ES-I3 (cell line): ENCODE results near the gene SMARCA2.

ENCODE experiments used
- H3K36me3 ChIP-seq: 2 replicates; pipeline ENCODE4 v1.6.1; 2013; ENCODE audit warnings: mild to moderate bottlenecking, low read length, control low read depth, moderate library complexity; ENCODE audit not compliant: insufficient read depth
- H3K4me1 ChIP-seq: 2 replicates; pipeline ENCODE4 v1.6.1; 2013; ENCODE audit warnings: mild to moderate bottlenecking, control low read depth, low read length; ENCODE audit not compliant: insufficient read depth
- H3K9ac ChIP-seq: 2 replicates; pipeline ENCODE4 v1.6.1; 2013; ENCODE audit warnings: low read depth, mild to moderate bottlenecking, low read length, moderate library complexity
- H3K9me3 ChIP-seq: 2 replicates; pipeline ENCODE4 v1.6.1; 2013; ENCODE audit warnings: mild to moderate bottlenecking, low read length, moderate library complexity; ENCODE audit not compliant: control insufficient read depth, insufficient read depth

Gene SMARCA2

DNA sequence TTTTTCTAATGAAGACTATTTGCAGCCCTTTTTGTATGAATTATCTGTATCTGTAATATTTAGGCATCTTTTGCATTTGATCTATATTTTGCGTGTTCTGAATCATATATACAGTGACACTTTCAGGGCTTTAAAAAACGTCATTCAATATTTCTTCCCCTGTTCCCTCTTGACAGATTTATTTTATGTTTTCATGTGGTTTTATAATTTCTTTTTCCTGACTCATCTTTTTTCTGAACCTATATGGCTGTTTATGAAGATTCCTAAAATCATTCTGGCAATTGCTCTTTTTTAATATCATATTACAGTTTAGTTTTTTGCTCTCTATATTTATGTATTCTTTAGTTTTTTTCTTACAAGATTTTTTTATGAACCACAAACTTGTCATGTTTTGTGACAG is 67.6 kb downstream of the SMARCA2 start:
- Histone ChIP-seq H3K9ac (no peak overlapping the region), H3K36me3 (no peaks in the 10 kb centered on the region), H3K9me3 (no peaks in the 10 kb centered on the region), H3K4me1 (no peaks in the 10 kb centered on the region)

DNA sequence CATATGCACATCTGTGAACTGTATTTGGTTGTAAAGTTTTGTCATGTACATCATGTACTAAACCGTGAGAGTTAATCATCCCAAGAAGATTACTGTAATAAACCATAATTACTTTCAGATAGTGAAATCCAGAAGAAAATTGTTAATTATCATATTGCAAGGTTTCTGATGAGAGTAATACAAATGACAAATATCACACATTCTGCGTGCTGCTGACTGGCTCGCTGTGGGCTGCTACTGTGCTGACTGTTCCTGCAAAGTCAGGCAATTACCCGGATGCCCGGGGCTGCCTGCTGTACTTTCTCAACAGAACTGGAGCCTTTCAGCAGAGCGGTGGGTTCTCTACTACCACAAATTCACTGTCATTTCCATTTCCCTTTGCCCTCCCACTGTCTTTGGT is 68.3 kb downstream of the SMARCA2 start:
- Histone ChIP-seq H3K9me3 (no peaks in the 10 kb centered on the region), H3K9ac (no peak overlapping the region), H3K36me3 (no peaks in the 10 kb centered on the region), H3K4me1 (no peaks in the 10 kb centered on the region)

DNA sequence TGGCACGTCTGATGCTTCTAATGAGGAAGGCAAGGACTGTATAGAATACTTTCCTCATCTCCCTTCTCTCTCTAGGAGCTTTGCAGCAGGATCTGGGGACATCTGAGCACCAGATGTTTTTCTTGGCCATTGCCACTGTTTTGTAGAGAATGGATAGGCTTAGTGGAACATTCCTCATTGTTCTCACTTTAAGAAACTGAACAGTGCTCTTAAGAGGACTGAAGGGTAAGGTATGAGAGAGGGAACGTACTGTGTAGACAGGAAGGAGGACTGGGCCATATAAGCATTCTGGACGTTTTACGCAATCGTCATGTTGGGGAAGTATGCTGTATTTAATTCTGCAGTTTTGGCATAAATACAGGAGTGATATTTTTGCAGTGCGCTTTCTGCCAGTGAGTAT is 70.6 kb downstream of the SMARCA2 start:
- Histone ChIP-seq H3K9me3 (no peaks in the 10 kb centered on the region), H3K36me3 (no peaks in the 10 kb centered on the region), H3K4me1 (no peaks in the 10 kb centered on the region), H3K9ac (no peak overlapping the region)

DNA sequence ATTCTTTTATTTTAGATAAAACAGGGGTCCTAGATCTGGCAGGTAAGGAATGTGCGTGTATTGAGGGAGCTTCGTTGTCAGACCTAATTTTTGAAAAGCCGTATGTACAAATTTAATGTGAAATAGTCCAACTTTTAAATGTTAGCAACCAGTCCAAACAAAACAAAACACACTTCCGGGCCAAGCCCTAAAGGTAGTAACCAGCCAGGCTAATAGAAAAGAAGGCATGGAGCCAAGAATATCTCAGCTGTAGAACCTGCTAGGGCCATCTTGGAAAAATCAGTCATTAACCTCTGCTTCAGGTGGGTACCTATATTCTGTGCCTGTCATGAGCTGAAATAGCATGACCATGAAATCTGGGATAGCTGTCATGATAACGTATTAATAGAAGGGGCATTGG is 71.0 kb downstream of the SMARCA2 start:
- Histone ChIP-seq H3K9ac (no peak overlapping the region), H3K36me3 (no peaks in the 10 kb centered on the region), H3K4me1 (no peaks in the 10 kb centered on the region), H3K9me3 (no peaks in the 10 kb centered on the region)

DNA sequence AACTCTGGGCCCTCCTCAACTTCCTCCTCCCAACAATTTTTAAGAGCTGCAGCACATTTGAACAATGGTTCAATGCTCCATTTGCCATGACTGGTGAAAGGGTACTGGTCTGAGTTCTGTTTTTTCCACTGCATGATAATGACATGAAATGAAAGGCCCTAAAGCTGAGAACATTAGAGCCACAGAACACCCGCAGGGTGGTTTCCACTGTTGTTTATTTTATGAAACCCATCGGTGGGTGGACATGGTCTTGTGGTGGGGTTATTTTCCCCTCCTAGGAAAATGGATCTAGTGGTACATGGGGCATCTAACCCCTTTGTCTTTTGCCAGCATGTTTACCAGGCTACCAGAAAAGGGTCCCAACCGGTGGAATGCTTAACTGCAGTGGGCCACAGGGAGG is 71.8 kb downstream of the SMARCA2 start:
- Histone ChIP-seq H3K9me3 (no peaks in the 10 kb centered on the region), H3K36me3 (no peaks in the 10 kb centered on the region), H3K4me1 (no peaks in the 10 kb centered on the region), H3K9ac (no peak overlapping the region)

DNA sequence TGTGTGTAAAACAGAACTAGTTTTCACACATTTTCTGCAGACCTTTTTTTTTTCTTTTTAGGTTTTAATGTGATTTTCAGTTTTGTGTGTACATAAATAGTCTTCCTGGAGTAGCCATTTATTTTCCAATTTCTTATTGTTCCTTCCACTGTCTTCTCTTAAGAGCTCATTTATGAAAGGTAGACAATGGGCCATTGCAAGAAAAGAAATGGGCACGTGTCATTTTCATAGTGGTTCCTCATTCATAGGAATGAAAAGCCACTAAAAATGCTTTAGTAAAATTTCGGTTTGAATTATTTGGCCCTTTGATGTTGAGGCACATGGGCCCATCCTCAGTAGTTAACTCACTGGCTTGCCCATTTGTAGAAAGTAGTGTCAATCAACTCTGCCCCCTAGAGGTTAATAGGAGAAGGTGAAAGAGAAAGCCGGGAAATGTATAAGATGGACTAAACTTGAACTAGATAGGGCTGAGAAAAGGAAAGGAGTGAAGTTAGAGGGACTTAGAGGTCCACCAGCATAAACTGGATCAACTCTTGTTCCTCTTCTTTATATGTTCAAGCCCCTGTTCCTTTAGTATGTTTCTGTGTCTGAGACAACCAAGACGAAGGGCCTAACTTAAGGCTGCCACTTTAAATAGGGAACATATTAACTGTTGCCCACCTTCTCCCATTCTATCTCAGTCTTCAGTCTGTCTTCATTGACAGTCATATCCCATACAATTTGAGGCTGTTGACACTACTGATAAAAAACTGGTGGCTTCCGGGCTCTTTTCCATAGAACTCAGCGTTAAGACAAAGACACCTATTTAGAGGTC is 72.6 kb downstream of the SMARCA2 start:
- no peaks in the 10 kb centered on the region for H3K4me1 ChIP-seq
- no peak overlapping the region for H3K9ac ChIP-seq
- H3K36me3 ChIP-seq: no peaks in the 10 kb centered on the region
- no peaks in the 10 kb centered on the region for H3K9me3 ChIP-seq

DNA sequence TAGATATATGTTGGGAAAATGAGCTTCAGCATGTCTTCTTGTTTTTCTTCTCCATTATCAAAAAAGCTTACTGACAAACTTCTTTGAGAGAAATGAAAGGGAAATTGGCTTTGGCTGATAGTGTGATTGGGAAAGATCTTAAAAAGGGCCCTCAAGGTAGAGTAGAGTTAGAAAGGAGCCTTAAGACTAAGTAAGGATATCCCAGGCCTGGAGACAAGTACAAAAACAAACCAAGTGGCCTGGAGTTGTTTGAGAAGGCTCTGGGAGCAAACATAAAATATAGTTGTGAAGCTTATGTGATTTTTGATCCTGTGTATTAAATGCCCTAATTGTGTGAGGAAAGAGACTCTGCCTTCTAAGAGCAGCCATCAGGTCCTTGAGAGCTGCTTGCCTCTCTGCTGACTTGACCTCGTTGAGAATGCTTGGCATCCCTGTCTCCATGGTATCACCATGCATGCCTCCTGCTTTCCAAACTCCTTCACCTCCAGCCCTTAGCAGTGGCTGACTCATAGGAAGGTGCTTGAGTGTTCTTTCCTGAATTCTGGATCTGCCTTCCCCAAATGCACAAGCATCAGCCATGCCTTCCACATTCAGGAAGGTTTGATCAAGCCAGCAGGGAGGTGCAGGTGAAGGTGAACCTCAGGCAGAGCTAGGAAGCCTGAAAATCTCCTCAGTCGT is 78.9 kb downstream of the SMARCA2 start:
- no peaks in the 10 kb centered on the region for H3K36me3 ChIP-seq
- H3K9ac ChIP-seq: no peak overlapping the region
- no peaks in the 10 kb centered on the region for H3K9me3 ChIP-seq
- peaks cover 8% of the 10 kb centered on the region for H3K4me1 ChIP-seq

DNA sequence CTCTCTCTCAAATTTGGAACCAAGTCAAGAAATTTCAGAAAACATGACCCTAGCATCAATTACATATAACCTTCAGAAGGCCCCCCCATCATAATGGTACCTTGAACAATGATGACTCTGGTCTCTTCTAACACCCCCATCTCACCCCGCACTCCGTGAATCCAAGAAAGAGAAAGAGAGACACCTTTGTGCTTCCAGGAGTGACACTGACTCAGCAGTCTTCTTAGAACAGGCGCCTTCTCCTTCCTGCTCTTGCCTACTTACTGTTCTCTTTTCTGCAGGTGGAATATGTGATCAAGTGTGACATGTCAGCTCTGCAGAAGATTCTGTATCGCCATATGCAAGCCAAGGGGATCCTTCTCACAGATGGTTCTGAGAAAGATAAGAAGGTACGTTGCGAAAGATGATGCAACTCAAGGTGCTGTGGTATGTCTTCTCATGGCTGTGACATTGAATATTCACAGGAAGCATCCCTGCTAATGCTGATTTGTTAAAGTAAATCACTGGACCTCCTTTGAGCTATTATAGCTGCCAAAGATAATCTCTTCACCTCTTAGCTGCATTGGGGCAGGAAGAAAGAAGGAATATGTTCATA is 81.3 kb downstream of the SMARCA2 start:
- Histone ChIP-seq H3K9me3 (no peaks in the 10 kb centered on the region), H3K36me3 (no peaks in the 10 kb centered on the region), H3K9ac (no peak overlapping the region), H3K4me1 (peaks cover 8% of the 10 kb centered on the region)

DNA sequence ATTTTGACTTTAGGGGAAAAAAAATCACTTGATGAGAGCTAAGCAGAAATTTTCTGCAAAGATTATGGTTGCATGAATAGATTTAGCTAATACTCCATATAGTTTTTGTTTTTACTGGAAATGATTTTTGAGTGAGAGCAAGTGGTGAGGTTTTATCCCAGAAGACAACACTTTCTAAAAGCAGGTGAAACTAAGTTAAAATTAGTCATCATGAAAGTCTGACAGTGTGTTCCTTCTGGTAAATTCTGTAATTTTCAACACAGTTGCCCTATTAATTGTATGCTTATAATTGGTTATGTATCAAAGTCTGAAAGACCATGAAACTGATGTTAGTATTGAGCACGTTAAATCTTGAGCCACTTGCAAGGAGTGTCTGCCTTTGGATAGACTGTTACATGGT is 91.5 kb downstream of the SMARCA2 start:
- no peak overlapping the region for H3K9ac ChIP-seq
- H3K36me3 ChIP-seq: no peaks in the 10 kb centered on the region; the same call in 1 of the 2 replicates
- no peaks in the 10 kb centered on the region for H3K9me3 ChIP-seq

DNA sequence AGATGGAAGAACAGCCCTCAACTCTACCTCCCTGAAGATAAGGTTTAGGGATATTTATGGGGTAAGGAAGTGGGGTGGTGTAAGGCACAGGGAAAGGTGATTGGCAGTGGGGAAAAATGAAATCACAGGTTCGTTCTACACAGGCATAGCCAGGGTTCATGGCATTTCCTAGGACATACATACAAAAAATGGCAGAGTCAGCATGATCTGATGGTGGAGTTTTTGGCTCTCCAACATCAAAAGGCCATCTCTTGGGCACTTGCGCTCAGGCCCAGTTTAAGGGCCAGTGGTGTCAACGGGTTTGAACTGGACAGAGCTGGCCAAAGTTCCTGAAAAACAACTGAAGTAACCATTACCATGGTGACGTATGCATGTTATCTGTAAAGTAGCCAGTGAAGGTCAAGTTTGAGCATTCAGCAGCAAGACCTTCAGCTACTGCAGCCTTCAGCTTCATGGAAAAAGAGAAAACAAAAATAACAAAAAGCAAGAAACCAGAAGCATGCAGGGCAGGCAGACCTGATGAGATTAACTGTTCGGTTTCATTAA is 92.8 kb downstream of the SMARCA2 start:
- H3K36me3 ChIP-seq: no peaks in the 10 kb centered on the region; the same call in 1 of the 2 replicates
- no peaks in the 10 kb centered on the region for H3K9me3 ChIP-seq
- H3K9ac ChIP-seq: no peak overlapping the region
- no peaks in the 10 kb centered on the region for H3K4me1 ChIP-seq

More for the DNA sequence above, 91.5 kb downstream of the SMARCA2 start:
- no peaks in the 10 kb centered on the region for H3K4me1 ChIP-seq

DNA sequence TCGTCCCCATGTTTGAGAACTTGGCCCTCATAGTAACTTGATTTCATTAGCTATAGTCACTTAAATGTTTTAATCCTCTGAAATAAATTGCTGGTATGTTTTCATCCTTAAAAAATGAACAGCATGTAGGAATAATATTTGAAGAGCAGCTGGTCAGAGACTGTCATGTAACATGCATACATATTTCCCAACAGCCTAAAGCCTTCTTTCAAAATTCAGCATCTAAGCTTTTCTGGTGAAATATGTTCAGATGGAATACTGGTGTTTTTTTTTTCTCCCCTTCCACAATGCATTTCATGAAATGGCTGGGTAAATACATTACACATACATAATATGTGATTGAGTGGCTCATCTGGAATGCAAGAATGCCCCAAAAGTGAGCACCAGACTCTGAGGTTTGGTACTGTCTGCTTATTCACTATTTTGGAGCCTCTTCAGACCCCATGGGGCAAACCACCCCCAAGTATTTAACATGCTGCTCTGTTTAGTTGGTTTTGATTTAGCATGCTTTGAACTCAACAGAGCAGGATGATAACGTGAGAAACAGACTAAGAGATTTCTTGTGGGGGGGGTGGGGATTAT is 94.0 kb downstream of the SMARCA2 start:
- Histone ChIP-seq H3K36me3 (no peaks in the 10 kb centered on the region; the same call in 1 of the 2 replicates), H3K9ac (no peak overlapping the region), H3K4me1 (no peaks in the 10 kb centered on the region), H3K9me3 (no peaks in the 10 kb centered on the region)

DNA sequence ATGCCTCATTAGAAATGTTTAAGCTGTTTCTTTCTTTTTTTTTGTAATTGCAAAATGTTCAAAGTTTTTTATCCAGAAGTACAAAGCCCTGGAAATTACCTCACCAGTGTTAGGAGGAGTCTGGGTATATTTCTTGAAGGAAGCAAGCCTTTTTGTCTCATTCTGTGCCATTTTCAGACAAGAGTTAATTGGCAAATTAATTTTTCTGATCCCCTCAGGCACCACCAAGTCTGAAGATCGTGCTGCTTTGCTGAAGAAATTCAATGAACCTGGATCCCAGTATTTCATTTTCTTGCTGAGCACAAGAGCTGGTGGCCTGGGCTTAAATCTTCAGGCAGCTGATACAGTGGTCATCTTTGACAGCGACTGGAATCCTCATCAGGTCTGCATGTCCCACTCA is 94.9 kb downstream of the SMARCA2 start:
- no peak overlapping the region for H3K9ac ChIP-seq
- no peaks in the 10 kb centered on the region for H3K9me3 ChIP-seq
- H3K4me1 ChIP-seq: no peaks in the 10 kb centered on the region
- H3K36me3 ChIP-seq: no peaks in the 10 kb centered on the region; the same call in 1 of the 2 replicates

DNA sequence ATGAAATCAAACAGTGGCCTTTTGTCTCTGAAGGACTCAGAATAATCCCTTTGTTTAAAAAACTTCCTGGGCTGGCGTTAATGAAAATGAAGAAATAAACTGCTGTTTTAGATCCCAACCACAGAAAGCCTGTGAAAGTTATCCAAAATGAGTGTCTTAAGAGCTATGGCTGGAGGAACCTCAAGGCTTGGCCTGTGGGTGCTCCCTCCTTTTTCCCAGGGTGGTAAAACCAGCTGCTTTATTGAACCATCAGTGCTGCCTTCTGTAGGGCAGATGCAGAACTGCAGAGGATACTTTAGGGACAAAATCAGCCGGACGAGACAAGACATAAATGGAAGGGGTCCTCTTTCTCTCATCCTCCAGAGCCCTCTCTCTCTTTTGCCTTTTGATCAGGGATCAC is 100.9 kb downstream of the SMARCA2 start:
- Histone ChIP-seq H3K9me3 (no peaks in the 10 kb centered on the region), H3K9ac (no peak overlapping the region), H3K36me3 (no peaks in the 10 kb centered on the region), H3K4me1 (no peaks in the 10 kb centered on the region)

DNA sequence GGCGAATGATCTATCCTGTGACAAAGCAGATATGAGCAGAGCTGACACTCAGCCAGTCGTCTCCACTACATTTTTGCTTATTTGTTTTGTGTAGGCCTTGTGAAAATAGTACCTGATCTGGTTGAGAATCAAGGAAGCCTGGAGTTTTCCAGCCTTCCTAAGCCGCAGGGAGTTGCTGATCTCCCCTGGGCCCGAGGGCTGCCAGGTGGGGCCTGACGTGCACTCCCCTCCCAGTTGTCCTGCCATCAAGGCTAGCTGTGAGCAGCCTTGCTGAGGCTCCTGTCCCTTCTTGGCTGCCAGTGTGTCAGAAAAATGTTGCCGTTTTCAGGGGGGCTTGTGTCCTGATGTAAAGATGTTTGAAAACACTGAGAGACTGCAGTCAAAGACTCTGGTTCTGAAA is 102.4 kb downstream of the SMARCA2 start:
- Histone ChIP-seq H3K9ac (no peak overlapping the region), H3K9me3 (no peaks in the 10 kb centered on the region), H3K36me3 (no peaks in the 10 kb centered on the region), H3K4me1 (no peaks in the 10 kb centered on the region)
